Activated naive CD8-positive, alpha-beta T cell treated with anti-CD3 and anti-CD28 coated beads, Interleukin-2, amount 10 ng/mL, durations not matched to agents 7 days and 5 days (primary cell): ENCODE measurements around the gene AOX1. TPM values are rescaled to one million over a fixed set of nuclear protein-coding genes. Genes with fewer than 3 reads are reported as not detected.
"Not testable (repeated sequence)": the region's sequence is repeated elsewhere in the genome, so short reads cannot be mapped to it uniquely, and the experiment has no call there.

Experiments used
- ATAC-seq: fragments of 150-1000 bp; cut with Tn5 transposase; one replicate; pipeline ENCODE4 v1.10.0; 2021; ENCODE audit warnings: low read depth, moderate library complexity
- POLR2A ChIA-PET: fragments of 350-600 bp; sonication (Branson Sonifier 250); formaldehyde crosslinking; loops from one replicate; lab custom pipeline; 2021; ENCODE audit warnings: antibody characterized with exemption; lab: Charles Lee
- DNase-seq: peaks from one replicate; pipeline ENCODE4 v3.0.0; 2021
- H3K27ac Mint-ChIP-seq: one replicate; pipeline ENCODE4 v1.8.0; 2022; ENCODE audit warnings: mild to moderate bottlenecking, mixed read lengths
- H3K27me3 Mint-ChIP-seq: one replicate; pipeline ENCODE4 v1.8.0; 2022; ENCODE audit warnings: mild to moderate bottlenecking, moderate library complexity, mixed read lengths
- H3K36me3 Mint-ChIP-seq: one replicate; pipeline ENCODE4 v1.8.0; 2021; ENCODE audit warnings: mild to moderate bottlenecking, mixed read lengths
- H3K4me1 Mint-ChIP-seq: one replicate; pipeline ENCODE4 v1.8.0; 2021; ENCODE audit warnings: mixed read lengths
- H3K4me3 Mint-ChIP-seq: one replicate; pipeline ENCODE4 v1.8.0; 2022; ENCODE audit warnings: mild to moderate bottlenecking, moderate library complexity, mixed read lengths
- H3K9me3 Mint-ChIP-seq: one replicate; pipeline ENCODE4 v1.8.0; 2021; ENCODE audit warnings: mixed read lengths
- total RNA-seq, 2 experiments: library from RNA; stranded (reverse); gene quantifications; one replicate each; pipeline ENCODE4 v1.2.3, GENCODE V29; 2021

The AOX1 gene
- total RNA-seq, 2 experiments from 2014 or later: not detected

GRCh38 chr2:200625282-200625681 is 39.5 kb downstream of the AOX1 start:
- no peak for ATAC-seq
- Mint-ChIP-seq H3K27ac (no peak overlapping the region), H3K27me3 (peaks cover 16% of the 10 kb centered on the region), H3K36me3 (no peaks in the 10 kb centered on the region), H3K9me3 (no peaks in the 10 kb centered on the region), H3K4me3 (no peak overlapping the region), H3K4me1 (no peaks in the 10 kb centered on the region)
- POLR2A ChIA-PET: no interaction called here
- no peak for DNase-seq

GRCh38 chr2:200625958-200626363 is 40.1 kb downstream of the AOX1 start:
- DNase-seq: no peak
- POLR2A ChIA-PET: no interaction called here
- Mint-ChIP-seq H3K4me3 (no peak overlapping the region), H3K36me3 (no peaks in the 10 kb centered on the region), H3K27me3 (peaks cover 16% of the 10 kb centered on the region), H3K27ac (no peak overlapping the region), H3K9me3 (no peaks in the 10 kb centered on the region), H3K4me1 (no peaks in the 10 kb centered on the region)
- ATAC-seq: no peak

GRCh38 chr2:200627110-200627770 is 41.4 kb downstream of the AOX1 start:
- Mint-ChIP-seq H3K4me3 (no peak overlapping the region), H3K27me3 (peaks cover 16% of the 10 kb centered on the region), H3K4me1 (no peaks in the 10 kb centered on the region), H3K9me3 (no peaks in the 10 kb centered on the region), H3K27ac (no peak overlapping the region), H3K36me3 (no peaks in the 10 kb centered on the region)
- DNase-seq (no peak), ATAC-seq (no peak)
- POLR2A ChIA-PET: no interaction called here

GRCh38 chr2:200628461-200628860 is 42.6 kb downstream of the AOX1 start:
- POLR2A ChIA-PET, H3K4me3 Mint-ChIP-seq, H3K36me3 Mint-ChIP-seq, H3K9me3 Mint-ChIP-seq, DNase-seq, H3K27ac Mint-ChIP-seq, ATAC-seq, H3K4me1 Mint-ChIP-seq: not testable (repeated sequence)
- peaks cover 22% of the 10 kb centered on the region for H3K27me3 Mint-ChIP-seq

- POLR2A ChIA-PET: no interaction called here
- DNase-seq (no peak), ATAC-seq (no peak)
- Mint-ChIP-seq H3K27ac (no peak overlapping the region), H3K4me3 (no peak overlapping the region), H3K36me3 (no peaks in the 10 kb centered on the region), H3K9me3 (peaks cover 2% of the 10 kb centered on the region), H3K4me1 (no peaks in the 10 kb centered on the region), H3K27me3 (peaks cover 33% of the 10 kb centered on the region)
These were observed 45.5 kb downstream of the AOX1 start for GRCh38 chr2:200631287-200631686.

- H3K4me1 Mint-ChIP-seq: no peaks in the 10 kb centered on the region
- no peak overlapping the region for H3K27ac Mint-ChIP-seq
- DNase-seq (no peak), ATAC-seq (no peak)
- H3K9me3 Mint-ChIP-seq: peaks cover 2% of the 10 kb centered on the region
- no peak overlapping the region for H3K4me3 Mint-ChIP-seq
- POLR2A ChIA-PET: no interaction called here
- H3K36me3 Mint-ChIP-seq: no peaks in the 10 kb centered on the region
- peaks cover 24% of the 10 kb centered on the region for H3K27me3 Mint-ChIP-seq
These were observed 48.6 kb downstream of the AOX1 start for GRCh38 chr2:200634231-200634964.

GRCh38 chr2:200635251-200635650 is 49.4 kb downstream of the AOX1 start:
- peaks cover 2% of the 10 kb centered on the region for H3K9me3 Mint-ChIP-seq
- H3K4me3 Mint-ChIP-seq: no peak overlapping the region
- POLR2A ChIA-PET: no interaction called here
- no peaks in the 10 kb centered on the region for H3K4me1 Mint-ChIP-seq
- H3K27me3 Mint-ChIP-seq: peaks cover 20% of the 10 kb centered on the region
- ATAC-seq: no peak
- H3K36me3 Mint-ChIP-seq: no peaks in the 10 kb centered on the region
- no peak overlapping the region for H3K27ac Mint-ChIP-seq
- DNase-seq: no peak

- POLR2A ChIA-PET: no interaction called here
- no peaks in the 10 kb centered on the region for H3K36me3 Mint-ChIP-seq
- no peaks in the 10 kb centered on the region for H3K4me1 Mint-ChIP-seq
- no peak overlapping the region for H3K4me3 Mint-ChIP-seq
- peaks cover 16% of the 10 kb centered on the region for H3K27me3 Mint-ChIP-seq
- H3K27ac Mint-ChIP-seq: no peak overlapping the region
- H3K9me3 Mint-ChIP-seq: peaks cover 2% of the 10 kb centered on the region
- ATAC-seq (no peak), DNase-seq (no peak)
These were observed 52.1 kb downstream of the AOX1 start for GRCh38 chr2:200637901-200638300.

- no peak for DNase-seq
- H3K36me3 Mint-ChIP-seq: no peaks in the 10 kb centered on the region
- H3K27ac Mint-ChIP-seq: no peak overlapping the region
- H3K9me3 Mint-ChIP-seq: peaks cover 2% of the 10 kb centered on the region
- H3K27me3 Mint-ChIP-seq: peaks cover 2% of the 10 kb centered on the region
- H3K4me1 Mint-ChIP-seq: no peaks in the 10 kb centered on the region
- H3K4me3 Mint-ChIP-seq: no peak overlapping the region
- POLR2A ChIA-PET: no interaction called here
- ATAC-seq: no peak
These were observed 54.4 kb downstream of the AOX1 start for GRCh38 chr2:200640176-200640575.

GRCh38 chr2:200640901-200641300 is 55.1 kb downstream of the AOX1 start:
- H3K4me1 Mint-ChIP-seq: no peaks in the 10 kb centered on the region
- POLR2A ChIA-PET: no interaction called here
- H3K36me3 Mint-ChIP-seq: no peaks in the 10 kb centered on the region
- H3K4me3 Mint-ChIP-seq: no peak overlapping the region
- peaks cover 4% of the 10 kb centered on the region for H3K27me3 Mint-ChIP-seq
- no peak overlapping the region for H3K27ac Mint-ChIP-seq
- no peaks in the 10 kb centered on the region for H3K9me3 Mint-ChIP-seq
- ATAC-seq: no peak
- no peak for DNase-seq

GRCh38 chr2:200648518-200649281 is 62.9 kb downstream of the AOX1 start:
- POLR2A ChIA-PET: interaction anchor here (0.7 kb wide), 1 partner anchor 161 kb away, joined by 3 read pairs; no protein-coding TSS in a partner anchor
- not testable (repeated sequence) for DNase-seq, H3K27ac Mint-ChIP-seq, H3K4me1 Mint-ChIP-seq, H3K4me3 Mint-ChIP-seq, H3K36me3 Mint-ChIP-seq, H3K9me3 Mint-ChIP-seq, ATAC-seq
- H3K27me3 Mint-ChIP-seq: peaks cover 20% of the 10 kb centered on the region

GRCh38 chr2:200649724-200650123 is 63.9 kb downstream of the AOX1 start:
- no peak overlapping the region for H3K27ac Mint-ChIP-seq
- no peaks in the 10 kb centered on the region for H3K4me1 Mint-ChIP-seq
- ATAC-seq (no peak), DNase-seq (no peak)
- H3K9me3 Mint-ChIP-seq: no peaks in the 10 kb centered on the region
- H3K36me3 Mint-ChIP-seq: no peaks in the 10 kb centered on the region
- no peak overlapping the region for H3K4me3 Mint-ChIP-seq
- POLR2A ChIA-PET: interaction anchor here (0.7 kb wide), 1 partner anchor 160 kb away, joined by 3 read pairs; no protein-coding TSS in a partner anchor
- peaks cover 20% of the 10 kb centered on the region for H3K27me3 Mint-ChIP-seq

GRCh38 chr2:200650195-200650594 is 64.4 kb downstream of the AOX1 start:
- no peak overlapping the region for H3K27ac Mint-ChIP-seq

More at GRCh38 chr2:200650195-200650594, 64.4 kb downstream of the AOX1 start:
- Mint-ChIP-seq H3K4me1 (no peaks in the 10 kb centered on the region), H3K27me3 (peaks cover 19% of the 10 kb centered on the region), H3K36me3 (no peaks in the 10 kb centered on the region), H3K4me3 (no peak overlapping the region), H3K9me3 (no peaks in the 10 kb centered on the region)
- no peak for DNase-seq
- POLR2A ChIA-PET: no interaction called here
- no peak for ATAC-seq
